ENCODE measurements around the gene CNN1. TPM values are rescaled to one million over a fixed set of nuclear protein-coding genes. Genes with fewer than 3 reads are reported as not detected.

The CNN1 gene
- total and polyA plus RNA-seq, 9 of the 15 experiments (the other 6 are each of a cell fraction or from before 2014, with no cell fraction given) = 0.23 to 10.6 (median 5.2) TPM

- TF ChIP-seq ZBTB7A (IDR thresholded peaks at IDR 0.05; ENCODE audit: borderline replicate concordance, control insufficient read depth, low read depth, low read length) = peak; percentile 82; the same call in 1 of the 2 replicates
- no peak for TF ChIP-seq LEF1 (IDR thresholded peaks at IDR 0.05)
- TF ChIP-seq CBX3 (IDR thresholded peaks at IDR 0.05; ENCODE audit: borderline replicate concordance in 1 of 2, low read length in 2 of 2) = peak in 1 of 2 experiments; percentile 72; a peak in 2 of 3 replicates
- TF ChIP-seq, protein P1, sequence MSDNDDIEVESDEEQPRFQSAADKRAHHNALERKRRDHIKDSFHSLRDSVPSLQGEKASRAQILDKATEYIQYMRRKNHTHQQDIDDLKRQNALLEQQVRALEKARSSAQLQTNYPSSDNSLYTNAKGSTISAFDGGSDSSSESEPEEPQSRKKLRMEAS (CRISPR knock-in tag; IDR thresholded peaks at IDR 0.05) = peak; percentile 67; the same call in 1 of the 2 replicates
- peak; percentile 99 for TF ChIP-seq RBM25 (IDR thresholded peaks at IDR 0.05; ENCODE audit: low read depth, low read length, severe bottlenecking)
- 0 out of 2 replicates have a peak, but pooled peaks have one; percentile 12 for TF ChIP-seq MBD2 (IDR thresholded peaks at IDR 0.05; ENCODE audit: borderline replicate concordance, low read depth)
- TF ChIP-seq RBFOX2 (IDR thresholded peaks at IDR 0.05; ENCODE audit: low read depth, low read length) = peak; percentile 77
- TF ChIP-seq JUN (IDR thresholded peaks at IDR 0.05; ENCODE audit: borderline replicate concordance, low read depth, low read length) = peak; percentile 79
- TF ChIP-seq JUN (CRISPR knock-in tag; IDR thresholded peaks at IDR 0.05; ENCODE audit: borderline replicate concordance) = no peak
- TF ChIP-seq ZNF354B (CRISPR knock-in tag; IDR thresholded peaks at IDR 0.05) = no peak
- peak; percentile 82 for TF ChIP-seq KDM5B (IDR thresholded peaks at IDR 0.05; ENCODE audit: insufficient replicate concordance, low read depth, low read length)
- no peak for TF ChIP-seq ZNF707 (CRISPR knock-in tag; conservative IDR thresholded peaks at IDR 0.05)
- peak; percentile 61; the same call in 1 of the 2 replicates for TF ChIP-seq ZNF740 (CRISPR knock-in tag; IDR thresholded peaks at IDR 0.05)
- no peak for TF ChIP-seq ZNF740 (tag; IDR thresholded peaks at IDR 0.05)
- TF ChIP-seq, protein P2, sequence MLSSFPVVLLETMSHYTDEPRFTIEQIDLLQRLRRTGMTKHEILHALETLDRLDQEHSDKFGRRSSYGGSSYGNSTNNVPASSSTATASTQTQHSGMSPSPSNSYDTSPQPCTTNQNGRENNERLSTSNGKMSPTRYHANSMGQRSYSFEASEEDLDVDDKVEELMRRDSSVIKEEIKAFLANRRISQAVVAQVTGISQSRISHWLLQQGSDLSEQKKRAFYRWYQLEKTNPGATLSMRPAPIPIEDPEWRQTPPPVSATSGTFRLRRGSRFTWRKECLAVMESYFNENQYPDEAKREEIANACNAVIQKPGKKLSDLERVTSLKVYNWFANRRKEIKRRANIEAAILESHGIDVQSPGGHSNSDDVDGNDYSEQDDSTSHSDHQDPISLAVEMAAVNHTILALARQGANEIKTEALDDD (IDR thresholded peaks at IDR 0.05) = 0 out of 2 replicates have a peak, but pooled peaks have one; percentile 26
- TF ChIP-seq TBP (optimal IDR thresholded peaks at IDR 0.05; ENCODE audit: low read depth, low read length) = no peak
- peak; percentile 19 to 55; a peak in 2 of 4 replicates for TF ChIP-seq HDAC1 (IDR thresholded peaks at IDR 0.05)
- no peak for TF ChIP-seq SREBF1 (IDR thresholded peaks at IDR 0.05; ENCODE audit: borderline replicate concordance, low read depth, low read length)
- TF ChIP-seq KAT7 (CRISPR knock-in tag; IDR thresholded peaks at IDR 0.05; ENCODE audit: borderline replicate concordance) = no peak
These were observed at the start of gene CNN1 (continued) for GRCh38 chr19:11538232-11539036.
